ENCODE results near the gene CIAO1.

DNA sequence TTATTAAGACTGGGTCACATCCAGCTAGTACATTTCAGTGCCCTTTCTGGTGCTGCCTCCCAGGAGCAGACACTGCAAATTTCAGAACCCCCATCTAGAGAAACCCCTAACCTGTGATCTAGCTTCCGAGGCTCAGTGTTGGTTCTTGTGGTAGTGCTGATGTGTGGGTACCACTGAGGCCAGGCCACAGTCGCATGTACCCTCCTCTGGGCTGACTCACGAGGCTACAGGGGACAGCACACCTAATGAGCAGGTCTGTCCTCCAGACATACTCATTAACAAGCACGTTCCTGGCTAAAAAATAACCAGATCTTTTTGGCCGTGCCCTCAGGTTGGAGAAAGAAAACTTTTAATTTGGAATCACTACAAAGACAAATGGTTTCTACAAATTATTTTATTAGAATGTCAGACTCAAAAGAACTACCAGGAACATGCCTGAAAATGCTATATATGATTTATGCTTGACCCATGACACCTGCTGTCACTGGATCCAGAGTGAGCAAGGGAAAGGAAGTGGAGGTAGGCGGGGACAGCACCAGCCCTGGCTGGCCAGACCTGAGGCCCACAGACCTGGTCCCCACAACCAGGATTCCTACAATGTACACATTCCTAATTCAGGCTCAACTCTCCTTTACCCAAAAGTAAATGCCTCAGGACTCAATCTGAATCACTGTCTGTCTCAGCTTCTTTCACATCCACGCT is 8.5 kb downstream of the CIAO1 start:
- TF ChIP-seq POLR2AphosphoS5 (IDR thresholded peaks at IDR 0.05; ENCODE audit: low read depth, low read length) (no peak), TAF1 (IDR thresholded peaks at IDR 0.05; ENCODE audit: borderline replicate concordance, insufficient read depth, low read length) (no peak)
